OCI-LY3 (cell line): ENCODE results near the gene PAQR5.

Experiments
- CTCF ChIP-seq: fragments of 200-600, 300-600 bp; sonication (generic); IDR thresholded peaks from 2 replicates; pipeline ENCODE4 v1.5.1; 2014; ENCODE audit warnings: antibody characterized with exemption, low read length, low read depth
- EZH2phosphoT487 ChIP-seq: fragments of 200-600 bp; shearing (Covaris generic); IDR thresholded peaks from 2 replicates; pipeline ENCODE4 v1.6.1; 2018; ENCODE audit warnings: antibody characterized with exemption, mixed run types, low read depth

- TF ChIP-seq CTCF (no peak), EZH2phosphoT487 (no peak)
Measured at GRCh38 chr15:69305204-69305931, 6.7 kb downstream of the PAQR5 start.
